ENCODE data around the gene ECSCR. TPM values are rescaled to one million over a fixed set of nuclear protein-coding genes. Genes with fewer than 3 reads are reported as not detected.

Gene ECSCR
- total and polyA plus RNA-seq, 7 donors, result 7.6 to 25.4 (median 13.3) TPM

GRCh38 chr5:139419226-139420192, 43.0 kb downstream of the ECSCR start:
- peaks cover 52% of the 10 kb centered on the region for H3K4me1 ChIP-seq
- H3K4me3 ChIP-seq, result no peak overlapping the region
- TF ChIP-seq, protein P1, sequence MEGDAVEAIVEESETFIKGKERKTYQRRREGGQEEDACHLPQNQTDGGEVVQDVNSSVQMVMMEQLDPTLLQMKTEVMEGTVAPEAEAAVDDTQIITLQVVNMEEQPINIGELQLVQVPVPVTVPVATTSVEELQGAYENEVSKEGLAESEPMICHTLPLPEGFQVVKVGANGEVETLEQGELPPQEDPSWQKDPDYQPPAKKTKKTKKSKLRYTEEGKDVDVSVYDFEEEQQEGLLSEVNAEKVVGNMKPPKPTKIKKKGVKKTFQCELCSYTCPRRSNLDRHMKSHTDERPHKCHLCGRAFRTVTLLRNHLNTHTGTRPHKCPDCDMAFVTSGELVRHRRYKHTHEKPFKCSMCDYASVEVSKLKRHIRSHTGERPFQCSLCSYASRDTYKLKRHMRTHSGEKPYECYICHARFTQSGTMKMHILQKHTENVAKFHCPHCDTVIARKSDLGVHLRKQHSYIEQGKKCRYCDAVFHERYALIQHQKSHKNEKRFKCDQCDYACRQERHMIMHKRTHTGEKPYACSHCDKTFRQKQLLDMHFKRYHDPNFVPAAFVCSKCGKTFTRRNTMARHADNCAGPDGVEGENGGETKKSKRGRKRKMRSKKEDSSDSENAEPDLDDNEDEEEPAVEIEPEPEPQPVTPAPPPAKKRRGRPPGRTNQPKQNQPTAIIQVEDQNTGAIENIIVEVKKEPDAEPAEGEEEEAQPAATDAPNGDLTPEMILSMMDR (IDR thresholded peaks at IDR 0.05), result no peak
- peak overlapping the region; percentile 85 for H3K27ac ChIP-seq
- H3K36me3 ChIP-seq (ENCODE audit: insufficient read depth in 1 of 2, low read depth in 1 of 2), result peaks cover 0 to 24% of the 10 kb centered on the region in 2 donors
- WGBS, 3 donors, result 49 to 61% (median 56%) methylated on average over 9 of the region's 9 CpGs
- no peaks in the 10 kb centered on the region for H3K27me3 ChIP-seq (ENCODE audit: insufficient read depth in 3 of 3, low read length in 2 of 3)
- H3K9me3 ChIP-seq, result no peaks in the 10 kb centered on the region
- DNase-seq (no peak), ATAC-seq (no peak)
- intact Hi-C loops (cut with DNase I), result loop anchor here in 1 of 2 donors (5.0 to 10.0 kb wide), 2 partner anchors 143 to 345 kb away; partner anchors contain the start of gene UBE2D2

GRCh38 chr5:139418793-139419192, 43.8 kb downstream of the ECSCR start:
- intact Hi-C loops (cut with DNase I), result loop anchor here in 1 of 2 donors (10.0 kb wide), 1 partner anchor 346 kb away; no protein-coding TSS in a partner anchor
- H3K4me1 ChIP-seq, result peaks cover 58% of the 10 kb centered on the region
- ATAC-seq, result peak in 3 of 4 donors; percentile 52 to 68 (median 52)

DNA sequence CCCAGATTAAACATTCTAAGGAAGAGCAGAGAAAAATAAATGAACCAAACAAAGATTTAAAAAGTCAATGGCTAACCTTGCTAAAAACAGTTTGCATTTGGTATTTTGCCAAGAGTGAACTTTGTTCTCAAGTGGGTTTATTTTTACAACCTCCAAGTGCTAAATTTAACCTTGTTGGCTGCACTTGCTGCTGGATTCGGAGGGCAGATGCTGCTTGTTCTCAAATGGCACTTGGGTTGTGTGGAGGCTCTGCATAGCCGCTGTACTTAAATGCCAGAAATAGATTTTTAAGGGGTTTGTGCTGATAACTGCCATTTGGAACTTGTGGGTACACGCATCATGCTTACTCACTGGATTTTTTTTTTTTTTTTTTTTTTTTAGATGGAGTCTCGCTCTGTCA, 45.3 kb downstream of the ECSCR start:
- TF ChIP-seq, protein P1 (IDR thresholded peaks at IDR 0.05), result no peak
- no peaks in the 10 kb centered on the region for H3K27me3 ChIP-seq (ENCODE audit: insufficient read depth in 3 of 3, low read length in 2 of 3)
- H3K4me1 ChIP-seq, result peaks cover 59% of the 10 kb centered on the region
- no peak overlapping the region for H3K4me3 ChIP-seq
- H3K27ac ChIP-seq, result peak overlapping the region; percentile 85
- H3K36me3 ChIP-seq (ENCODE audit: insufficient read depth in 1 of 2, low read depth in 1 of 2), result peaks cover 0 to 19% of the 10 kb centered on the region in 2 donors
- intact Hi-C loops (cut with DNase I), result loop anchor here in 1 of 2 donors (10.0 kb wide), 1 partner anchor 348 kb away; no protein-coding TSS in a partner anchor
- no peaks in the 10 kb centered on the region for H3K9me3 ChIP-seq
- 19 to 31% (median 23%) methylated on average over 4 of the region's 4 CpGs for WGBS, 3 donors
- peak; percentile 33 to 60 for DNase-seq
- ATAC-seq, result peak; percentile 50 to 79 (median 70)

More at GRCh38 chr5:139418793-139419192, 43.8 kb downstream of the ECSCR start:
- DNase-seq, result no peak
- Histone ChIP-seq H3K27ac (peak overlapping the region; percentile 85), H3K9me3 (no peaks in the 10 kb centered on the region), H3K27me3 (ENCODE audit: insufficient read depth in 3 of 3, low read length in 2 of 3) (no peaks in the 10 kb centered on the region), H3K4me3 (no peak overlapping the region), H3K36me3 (ENCODE audit: insufficient read depth in 1 of 2, low read depth in 1 of 2) (peaks cover 0 to 17% of the 10 kb centered on the region in 2 donors)
- 15 to 38% (median 23%) methylated on average over 1 of the region's 1 CpG for WGBS, 3 donors
- TF ChIP-seq, protein P1 (IDR thresholded peaks at IDR 0.05), result no peak

DNA sequence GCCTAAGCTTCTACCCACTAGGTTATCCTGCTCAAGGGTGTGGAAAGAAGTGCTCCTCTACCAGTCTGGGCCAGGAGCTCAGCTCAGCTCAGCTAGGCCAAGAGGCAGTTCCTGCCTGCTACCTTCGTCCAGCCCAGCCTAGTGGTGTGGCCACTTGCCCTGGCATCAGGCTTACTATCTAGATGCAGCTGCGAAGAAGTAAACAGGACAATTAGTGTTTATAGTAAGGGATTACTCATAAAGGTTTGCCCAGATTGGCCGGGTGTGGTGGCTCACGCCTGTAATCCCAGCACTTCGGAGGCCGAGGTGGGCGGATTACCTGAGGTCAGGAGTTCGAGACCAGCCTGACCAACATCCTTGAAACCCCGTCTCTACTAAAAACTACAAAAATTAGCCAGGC, 45.9 kb downstream of the ECSCR start:
- H3K36me3 ChIP-seq (ENCODE audit: insufficient read depth in 1 of 2, low read depth in 1 of 2), result peaks cover 0 to 16% of the 10 kb centered on the region in 2 donors
- no peaks in the 10 kb centered on the region for H3K9me3 ChIP-seq
- intact Hi-C loops (cut with DNase I), result loop anchor here in 1 of 2 donors (10.0 kb wide), 1 partner anchor 348 kb away; no protein-coding TSS in a partner anchor
- H3K27me3 ChIP-seq (ENCODE audit: insufficient read depth in 3 of 3, low read length in 2 of 3), result no peaks in the 10 kb centered on the region
- peak overlapping the region; percentile 85 for H3K27ac ChIP-seq
- 36 to 55% (median 44%) methylated on average over 9 of the region's 9 CpGs for WGBS, 3 donors
- peaks cover 59% of the 10 kb centered on the region for H3K4me1 ChIP-seq
- TF ChIP-seq, protein P1 (IDR thresholded peaks at IDR 0.05), result no peak
- no peak overlapping the region for H3K4me3 ChIP-seq
- DNase-seq (peak in 1 of 2 donors; percentile 46), ATAC-seq (peak in 3 of 4 donors; percentile 21 to 30 (median 23))
